H1 (cell line): ENCODE results near the gene DVL1. TPM values are rescaled to one million over a fixed set of nuclear protein-coding genes. Genes with fewer than 3 reads are reported as not detected.

Source experiments
- CTCF ChIA-PET: fragments of 300-600 bp; sonication (Branson Sonifier 250); formaldehyde crosslinking; loops from one replicate; lab custom pipeline; 2021; ENCODE audit not compliant: partially characterized antibody; lab: Charles Lee
- POLR2A ChIA-PET: fragments of 300-600 bp; sonication (Branson Sonifier 250); formaldehyde crosslinking; loops from one replicate; lab custom pipeline; 2021; ENCODE audit warnings: inconsistent platforms; ENCODE audit not compliant: partially characterized antibody; lab: Charles Lee
- DNase-seq, 2 experiments: peaks; one replicate each; pipeline versions ENCODE4 v3.0.0 to v3.0.0-alpha.2; 2010 to 2022; ENCODE audit warnings: low spot score in 2 of 2, low read depth in 1 of 2, mixed read lengths in 1 of 2
- FAIRE-seq: peaks from 2 replicates; lab custom pipeline; 2011; peaks lifted over from hg19 to GRCh38; lab: Jason Lieb, UNC
- H2AFZ ChIP-seq: 2 replicates; pipeline ENCODE4 v1.8.1; 2012; ENCODE audit warnings: low read length, inconsistent platforms
- H2AK5ac ChIP-seq: 2 replicates; pipeline ENCODE4 v1.6.1; 2013; ENCODE audit warnings: low read depth, low read length
- H2BK120ac ChIP-seq: replicated peaks from 2 replicates; pipeline ENCODE3; 2013; ENCODE audit warnings: low read depth, low read length, inconsistent platforms
- H2BK12ac ChIP-seq: 2 replicates; pipeline ENCODE4 v1.6.1; 2013; ENCODE audit warnings: low read depth, low read length
- H2BK15ac ChIP-seq: 2 replicates; pipeline ENCODE4 v1.6.1; 2013; ENCODE audit warnings: low read length
- H2BK20ac ChIP-seq: 2 replicates; pipeline ENCODE4 v1.6.1; 2013; ENCODE audit warnings: low read length
- H2BK5ac ChIP-seq: 2 replicates; pipeline ENCODE4 v1.6.1; 2013; ENCODE audit warnings: low read depth, low read length
- H3K14ac ChIP-seq: 2 replicates; pipeline ENCODE4 v1.6.1; 2013; ENCODE audit warnings: inconsistent platforms; ENCODE audit not compliant: insufficient read length
- H3K18ac ChIP-seq: 2 replicates; pipeline ENCODE4 v1.6.1; 2013; ENCODE audit warnings: low read length; ENCODE audit errors: extremely low read depth
- H3K23ac ChIP-seq: 2 replicates; pipeline ENCODE4 v1.6.1; 2013; ENCODE audit warnings: inconsistent platforms; ENCODE audit not compliant: insufficient read length
- H3K23me2 ChIP-seq: 2 replicates; pipeline ENCODE4 v1.6.1; 2013; ENCODE audit warnings: low read depth, low read length
- H3K27ac ChIP-seq: 2 replicates; pipeline ENCODE4 v1.6.1; 2011; ENCODE audit warnings: low read depth, low read length, inconsistent platforms
- H3K27me3 ChIP-seq, 4 experiments: replicated peaks in 1 of 4; 1 replicate in 1 of 4; 2 replicates in 3 of 4; pipeline versions ENCODE4 v1.6.1 to v1.8.1; 2011 to 2013; ENCODE audit warnings: low read length in 3 of 4, mild to moderate bottlenecking in 3 of 4, inconsistent platforms in 2 of 4, mixed read lengths in 2 of 4, moderate library complexity in 1 of 4; ENCODE audit not compliant: control insufficient read depth in 3 of 4, insufficient read depth in 3 of 4; ENCODE audit errors: extremely low read depth in 1 of 4
- H3K36me3 ChIP-seq, 4 experiments: 2 replicates each; pipeline versions ENCODE4 v1.6.1 to v1.8.1; 2011 to 2013; ENCODE audit warnings: mild to moderate bottlenecking in 4 of 4, low read length in 3 of 4, moderate library complexity in 2 of 4, control low read depth in 1 of 4, inconsistent platforms in 1 of 4; ENCODE audit not compliant: insufficient read depth in 4 of 4, control insufficient read depth in 2 of 4
- H3K4ac ChIP-seq: replicated peaks from 2 replicates; pipeline ENCODE3; 2013; ENCODE audit warnings: low read length, low read depth, mixed read lengths, inconsistent platforms; ENCODE audit not compliant: insufficient read length
- H3K4me1 ChIP-seq, 4 experiments: replicated peaks in 1 of 4; 1 replicate in 1 of 4; 2 replicates in 3 of 4; pipeline versions ENCODE4 v1.6.1 to v1.8.1; 2011 to 2013; ENCODE audit warnings: low read length in 3 of 4, inconsistent platforms in 2 of 4, mixed read lengths in 1 of 4; ENCODE audit not compliant: insufficient read depth in 4 of 4, control insufficient read depth in 3 of 4
- H3K4me2 ChIP-seq, 2 experiments: 2 replicates each; pipeline versions ENCODE4 v1.6.1 to v1.8.1; 2011 to 2013; ENCODE audit warnings: low read depth in 2 of 2, low read length in 2 of 2, control low read depth in 1 of 2, inconsistent platforms in 1 of 2, mild to moderate bottlenecking in 1 of 2; ENCODE audit not compliant: insufficient read depth in 1 of 2
- H3K4me3 ChIP-seq, 4 experiments: fragments of 200-600, 300-600 bp in 1 of 4; sonication (generic), shearing (Covaris generic), sonication (Bioruptor Twin) in 1 of 4; 2 replicates each; pipeline versions ENCODE4 v1.5.1 to v1.8.1; 2011 to 2016; ENCODE audit warnings: low read length in 4 of 4, low read depth in 3 of 4, control low read depth in 2 of 4, inconsistent platforms in 2 of 4, mild to moderate bottlenecking in 2 of 4, mixed read lengths in 1 of 4, moderate library complexity in 1 of 4; ENCODE audit not compliant: insufficient read depth in 2 of 4; ENCODE audit errors: extremely low read depth in 1 of 4
- H3K56ac ChIP-seq: replicated peaks from 2 replicates; pipeline ENCODE3; 2013; ENCODE audit warnings: low read depth, mild to moderate bottlenecking, mixed read lengths, low read length, inconsistent platforms; ENCODE audit not compliant: insufficient read length
- H3K79me1 ChIP-seq: 2 replicates; pipeline ENCODE4 v1.6.1; 2013; ENCODE audit warnings: low read depth, low read length, control low read depth
- H3K79me2 ChIP-seq, 2 experiments: 2 replicates each; pipeline versions ENCODE4 v1.6.1 to v1.8.1; 2012 to 2013; ENCODE audit warnings: low read length in 2 of 2, mild to moderate bottlenecking in 2 of 2, inconsistent platforms in 1 of 2; ENCODE audit not compliant: insufficient read depth in 2 of 2, control insufficient read depth in 1 of 2
- H3K9ac ChIP-seq, 4 experiments: replicated peaks in 1 of 4; 1 replicate in 1 of 4; 2 replicates in 3 of 4; pipeline versions ENCODE4 v1.6.1 to v1.8.1; 2011 to 2013; ENCODE audit warnings: low read depth in 3 of 4, low read length in 3 of 4, control low read depth in 2 of 4, mild to moderate bottlenecking in 2 of 4, moderate library complexity in 2 of 4, inconsistent platforms in 1 of 4; ENCODE audit errors: extremely low read depth in 1 of 4
- H3K9me3 ChIP-seq, 2 experiments: 2 replicates each; pipeline versions ENCODE4 v1.6.1 to v1.8.1; 2012 to 2013; ENCODE audit warnings: mild to moderate bottlenecking in 2 of 2, moderate library complexity in 2 of 2, control low read depth in 1 of 2, inconsistent platforms in 1 of 2, low read depth in 1 of 2, low read length in 1 of 2, mixed read lengths in 1 of 2; ENCODE audit not compliant: insufficient read depth in 2 of 2
- H4K20me1 ChIP-seq, 2 experiments: replicated peaks in 1 of 2; 2 replicates each; pipeline versions ENCODE3 to v1.8.1; 2011 to 2013; ENCODE audit warnings: inconsistent platforms in 2 of 2, low read length in 2 of 2, mild to moderate bottlenecking in 1 of 2; ENCODE audit not compliant: insufficient read depth in 2 of 2, control insufficient read depth in 1 of 2
- H4K5ac ChIP-seq: 2 replicates; pipeline ENCODE4 v1.6.1; 2013; ENCODE audit warnings: low read length, low read depth, mixed read lengths, inconsistent platforms; ENCODE audit not compliant: insufficient read length
- H4K8ac ChIP-seq: 2 replicates; pipeline ENCODE4 v1.8.0; 2013; ENCODE audit warnings: mild to moderate bottlenecking, moderate library complexity, low read length, inconsistent platforms; ENCODE audit not compliant: insufficient read depth; ENCODE audit errors: extremely low read depth
- H4K91ac ChIP-seq: replicated peaks from 2 replicates; pipeline ENCODE3; 2013; ENCODE audit warnings: low read length, mixed read lengths, inconsistent platforms; ENCODE audit not compliant: insufficient read length
- FOSL1 ChIP-seq: IDR thresholded peaks from 2 replicates; pipeline ENCODE4 v1.6.1; 2011; ENCODE audit warnings: mild to moderate bottlenecking, low read depth, low read length, moderate library complexity; ENCODE audit not compliant: insufficient read depth
- JUN ChIP-seq: IDR thresholded peaks from 2 replicates; pipeline ENCODE4 v1.6.1; 2011; ENCODE audit warnings: low read depth, mild to moderate bottlenecking, improper control_type of control experiment, low read length
- MAFK ChIP-seq: IDR thresholded peaks from 2 replicates; pipeline ENCODE4 v1.6.1; 2012; ENCODE audit warnings: low read depth, mild to moderate bottlenecking, improper control_type of control experiment, low read length
- WGBS, 2 experiments: shearing (Covaris generic) in 1 of 2; methylation state at CpG; one replicate each; pipeline versions ENCODE4 v1.1.6 to v1.1.7; 2013 to 2015; ENCODE audit warnings: low lambda C conversion rate in 2 of 2, mixed read lengths in 2 of 2, inconsistent platforms in 1 of 2, low coverage in 1 of 2, missing lambda C conversion rate in 1 of 2; ENCODE audit not compliant: insufficient replicate concordance in 2 of 2, insufficient coverage in 1 of 2, insufficient read length in 1 of 2; ENCODE audit errors: extremely low coverage in 1 of 2, missing lambda C conversion rate in 1 of 2; 5-methylcytosine and 5-hydroxymethylcytosine counted together
- polyA plus RNA-seq, 7 experiments: library from polyadenylated mRNA; depleted of rRNA in 3 of 7; stranded (reverse) in 5 of 7; unstranded in 2 of 7; fragments of >200 nt in 5 of 7; fragments of 200-250 nt in 2 of 7; gene quantifications; 1 replicate in 5 of 7; 2 replicates in 1 of 7; 4 replicates in 1 of 7; pipeline versions ENCODE4 v1.2.1 to v1.2.3, GENCODE V29; 2011 to 2013; ENCODE audit warnings: missing spikeins in 2 of 7, mixed read lengths in 2 of 7
- total RNA-seq: library from RNA; stranded (reverse); fragmentation: NEBNext Ultra II Directional; extraction: Animal tissue kit (Norgen Biotek cat#: 25700); gene quantifications from 2 replicates; pipeline ENCODE4 v1.2.1, GENCODE V29; 2021

DVL1 gene
- total and polyA plus RNA-seq, 2 of the 8 experiments (the other 6 are each of a cell fraction or from before 2014, with no cell fraction given) = 39.4 to 58.9 TPM

- no peak for TF ChIP-seq FOSL1
- TF ChIP-seq MAFK = peak; percentile 30; the same call in 1 of the 2 replicates
- TF ChIP-seq JUN = no peak
- Histone ChIP-seq H3K23ac (no peak overlapping the region), H3K4ac (peak overlapping the region; percentile 7), H4K20me1 (no peaks in the 10 kb centered on the region), H3K18ac (no peak overlapping the region; the same call in 1 of the 2 replicates), H3K79me2 (no peaks in the 10 kb centered on the region), H2AFZ (no peak overlapping the region), H3K27ac (no peak overlapping the region), H3K4me2 (peak overlapping the region; percentile 47 to 50; a peak in 3 of 4 replicates), H2AK5ac (no peak overlapping the region), H4K91ac (peak overlapping the region; percentile 91), H2BK120ac (no peak overlapping the region), H3K36me3 (no peaks in the 10 kb centered on the region), H3K79me1 (no peaks in the 10 kb centered on the region), H3K56ac (no peak overlapping the region), H2BK5ac (no peak overlapping the region), H3K27me3 (peaks cover 9 to 17% (median 14%) of the 10 kb centered on the region in 4 experiments), H3K9me3 (no peaks in the 10 kb centered on the region), H2BK15ac (no peak overlapping the region), H3K4me3 (peak overlapping the region in 2 of 4 experiments; percentile 16 to 18; a peak in 3 of 8 replicates), H4K5ac (no peak overlapping the region), H3K14ac (no peak overlapping the region), H2BK12ac (no peak overlapping the region), H4K8ac (peak overlapping the region; percentile 72), H3K23me2 (peaks cover 14% of the 10 kb centered on the region), H3K9ac (0 out of 7 replicates have a peak overlapping the region, but pooled peaks of 1 of the 4 experiments have one; percentile 8), H3K4me1 (peaks cover 2 to 41% (median 30%) of the 10 kb centered on the region in 4 experiments), H2BK20ac (no peak overlapping the region)
- POLR2A ChIA-PET = interaction anchor here (0.6 to 4.0 kb wide), 7 partner anchors 13 to 63 kb away, joined by 3 to 19 read pairs (median 4); partner anchors contain the start of genes ANKRD65, AURKAIP1, CCNL2 and MRPL20
- DNase-seq = no peak
- WGBS, 2 experiments = 68% methylated on average over 17 of the region's 18 CpGs; no CpG with 5 or more reads in 1 of the 2 experiments
- FAIRE-seq = no peak
- CTCF ChIA-PET = interaction anchor here (0.7 to 2.9 kb wide), 5 partner anchors 10 to 44 kb away, joined by 3 to 18 read pairs (median 3); no protein-coding TSS in a partner anchor
Measured at GRCh38 chr1:1357871-1358432, 8.7 kb upstream of the DVL1 start.
